A673 (cell line): ENCODE measurements around the gene TTC34.

Source experiments
- EZH2 ChIP-seq: fragments of 200-600 bp; sonication (generic); IDR thresholded peaks from 2 replicates; pipeline ENCODE4 v1.6.1; 2017; ENCODE audit warnings: borderline replicate concordance, low read depth, mild to moderate bottlenecking, mixed read lengths, antibody characterized with exemption, low read length; ENCODE audit not compliant: poor library complexity, severe bottlenecking
- TF ChIP-seq, protein P1 (sequence below): fragments of 300-800, 200-600 bp; sonication (generic); conservative IDR thresholded peaks from 2 replicates; pipeline ENCODE4 v1.5.1; 2017; ENCODE audit warnings: low read depth, mild to moderate bottlenecking, antibody characterized with exemption, low read length, moderate library complexity, mixed read lengths

DNA sequence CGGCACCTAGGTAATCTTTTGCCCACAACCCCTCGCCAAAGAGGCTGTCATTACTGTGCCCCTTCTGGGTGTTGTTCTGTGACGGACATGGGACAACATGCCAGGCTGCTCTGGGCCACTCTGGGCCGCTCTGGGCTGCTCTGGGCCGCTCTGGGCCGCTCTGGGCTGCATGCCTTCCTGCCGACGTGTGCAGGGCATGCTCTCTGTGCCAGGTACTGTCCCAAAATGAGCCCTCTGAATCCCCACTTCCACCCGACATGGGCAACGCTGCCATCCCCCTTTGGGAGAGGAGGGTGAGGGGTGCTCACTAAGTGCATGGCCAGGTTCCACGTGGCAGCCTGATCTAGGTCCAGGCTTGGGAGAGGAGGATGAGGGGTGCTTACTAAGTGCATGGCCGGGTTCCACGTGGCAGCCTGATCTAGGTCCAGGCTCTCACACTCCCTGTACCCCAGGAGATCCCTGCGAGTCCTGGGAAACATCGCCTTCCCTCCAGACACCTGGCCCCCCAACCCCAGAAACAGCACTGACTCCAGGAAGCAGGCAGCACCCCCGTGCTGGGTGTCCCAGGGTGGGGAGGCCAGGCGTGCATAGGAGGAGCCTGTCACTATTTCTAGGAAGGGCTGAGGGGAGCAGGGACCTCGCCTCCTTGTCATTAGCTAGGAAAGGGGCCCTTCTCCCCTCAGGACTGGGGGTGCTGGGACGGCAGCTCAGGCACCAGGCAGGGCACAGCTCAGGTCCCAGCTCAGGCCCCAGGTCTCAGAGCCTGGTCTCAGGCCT lies 16.5 kb downstream of the TTC34 start:
- TF ChIP-seq, protein P1, sequence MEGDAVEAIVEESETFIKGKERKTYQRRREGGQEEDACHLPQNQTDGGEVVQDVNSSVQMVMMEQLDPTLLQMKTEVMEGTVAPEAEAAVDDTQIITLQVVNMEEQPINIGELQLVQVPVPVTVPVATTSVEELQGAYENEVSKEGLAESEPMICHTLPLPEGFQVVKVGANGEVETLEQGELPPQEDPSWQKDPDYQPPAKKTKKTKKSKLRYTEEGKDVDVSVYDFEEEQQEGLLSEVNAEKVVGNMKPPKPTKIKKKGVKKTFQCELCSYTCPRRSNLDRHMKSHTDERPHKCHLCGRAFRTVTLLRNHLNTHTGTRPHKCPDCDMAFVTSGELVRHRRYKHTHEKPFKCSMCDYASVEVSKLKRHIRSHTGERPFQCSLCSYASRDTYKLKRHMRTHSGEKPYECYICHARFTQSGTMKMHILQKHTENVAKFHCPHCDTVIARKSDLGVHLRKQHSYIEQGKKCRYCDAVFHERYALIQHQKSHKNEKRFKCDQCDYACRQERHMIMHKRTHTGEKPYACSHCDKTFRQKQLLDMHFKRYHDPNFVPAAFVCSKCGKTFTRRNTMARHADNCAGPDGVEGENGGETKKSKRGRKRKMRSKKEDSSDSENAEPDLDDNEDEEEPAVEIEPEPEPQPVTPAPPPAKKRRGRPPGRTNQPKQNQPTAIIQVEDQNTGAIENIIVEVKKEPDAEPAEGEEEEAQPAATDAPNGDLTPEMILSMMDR, result no peak
- no peak for TF ChIP-seq EZH2
